ENCODE data around the gene ZBTB47.

ZBTB47 gene

GRCh38 chr3:42704136-42704841 is 50.8 kb downstream of the ZBTB47 start:
- no peak for DNase-seq (ENCODE audit: low read depth, low spot score)
- TF ChIP-seq CTCF (IDR thresholded peaks at IDR 0.05; ENCODE audit: insufficient read depth, low read length, missing control alignments), result no peak
- CTCF ChIA-PET, result no interaction called here
- no peak overlapping the region for H3K4me3 ChIP-seq (ENCODE audit: low read depth, low read length)
- POLR2A ChIA-PET, result no interaction called here

- H3K4me3 ChIP-seq (ENCODE audit: low read depth, low read length), result no peak overlapping the region
- no peak for DNase-seq (ENCODE audit: low read depth, low spot score)
- ChIA-PET POLR2A (no interaction called here), CTCF (interaction anchor here (0.7 kb wide), 1 partner anchor 13 kb away, joined by 4 read pairs; no protein-coding TSS in a partner anchor)
- TF ChIP-seq CTCF (IDR thresholded peaks at IDR 0.05; ENCODE audit: insufficient read depth, low read length, missing control alignments), result no peak
Observed at GRCh38 chr3:42705058-42705767, 51.7 kb downstream of the ZBTB47 start.

GRCh38 chr3:42705962-42706585 is 52.6 kb downstream of the ZBTB47 start:
- ChIA-PET CTCF (interaction anchor here (0.7 kb wide), 1 partner anchor 14 kb away, joined by 4 read pairs; no protein-coding TSS in a partner anchor), POLR2A (no interaction called here)

GRCh38 chr3:42706721-42707619 is 53.5 kb downstream of the ZBTB47 start:
- no peak for TF ChIP-seq CTCF (IDR thresholded peaks at IDR 0.05; ENCODE audit: insufficient read depth, low read length, missing control alignments)
- ChIA-PET POLR2A (no interaction called here), CTCF (no interaction called here)
- DNase-seq (ENCODE audit: low read depth, low spot score), result no peak
- no peak overlapping the region for H3K4me3 ChIP-seq (ENCODE audit: low read depth, low read length)

More at GRCh38 chr3:42705962-42706585, 52.6 kb downstream of the ZBTB47 start:
- no peak overlapping the region for H3K4me3 ChIP-seq (ENCODE audit: low read depth, low read length)
- no peak for DNase-seq (ENCODE audit: low read depth, low spot score)
- no peak for TF ChIP-seq CTCF (IDR thresholded peaks at IDR 0.05; ENCODE audit: insufficient read depth, low read length, missing control alignments)

GRCh38 chr3:42707620-42708355 is 54.3 kb downstream of the ZBTB47 start:
- ChIA-PET CTCF (no interaction called here), POLR2A (no interaction called here)
- DNase-seq (ENCODE audit: low read depth, low spot score), result no peak
- no peak for TF ChIP-seq CTCF (IDR thresholded peaks at IDR 0.05; ENCODE audit: insufficient read depth, low read length, missing control alignments)
- H3K4me3 ChIP-seq (ENCODE audit: low read depth, low read length), result no peak overlapping the region

Measured in AG04449 (cell line).